GM19351 (cell line): ENCODE results near the gene LAMC1.

Source experiments
- ATAC-seq: cut with Tn5 transposase; IDR thresholded peaks from one replicate; pipeline ENCODE4 v1.9.1; 2021; ENCODE audit warnings: mild to moderate bottlenecking, moderate library complexity; ENCODE audit not compliant: unreplicated experiment

Gene LAMC1

DNA sequence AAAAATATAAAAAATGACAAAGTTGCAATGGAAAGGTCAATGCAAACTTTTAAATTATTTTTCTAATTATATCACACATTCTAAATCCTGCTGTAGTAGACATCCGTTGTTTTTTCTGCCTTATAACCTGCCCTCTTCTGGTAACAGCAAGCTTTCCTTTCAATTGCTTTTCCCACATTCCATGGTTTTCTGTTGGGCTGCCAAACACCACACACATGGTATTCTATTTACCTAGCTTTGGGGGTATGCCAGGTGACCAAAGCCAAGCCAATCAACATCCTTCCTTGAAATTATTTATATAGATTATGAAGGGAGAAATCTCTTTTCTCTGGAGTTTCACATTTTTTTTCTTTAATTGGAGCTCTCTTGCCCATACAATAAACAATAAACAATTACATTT is 3.4 kb upstream of the LAMC1 start:
- no peak for ATAC-seq

DNA sequence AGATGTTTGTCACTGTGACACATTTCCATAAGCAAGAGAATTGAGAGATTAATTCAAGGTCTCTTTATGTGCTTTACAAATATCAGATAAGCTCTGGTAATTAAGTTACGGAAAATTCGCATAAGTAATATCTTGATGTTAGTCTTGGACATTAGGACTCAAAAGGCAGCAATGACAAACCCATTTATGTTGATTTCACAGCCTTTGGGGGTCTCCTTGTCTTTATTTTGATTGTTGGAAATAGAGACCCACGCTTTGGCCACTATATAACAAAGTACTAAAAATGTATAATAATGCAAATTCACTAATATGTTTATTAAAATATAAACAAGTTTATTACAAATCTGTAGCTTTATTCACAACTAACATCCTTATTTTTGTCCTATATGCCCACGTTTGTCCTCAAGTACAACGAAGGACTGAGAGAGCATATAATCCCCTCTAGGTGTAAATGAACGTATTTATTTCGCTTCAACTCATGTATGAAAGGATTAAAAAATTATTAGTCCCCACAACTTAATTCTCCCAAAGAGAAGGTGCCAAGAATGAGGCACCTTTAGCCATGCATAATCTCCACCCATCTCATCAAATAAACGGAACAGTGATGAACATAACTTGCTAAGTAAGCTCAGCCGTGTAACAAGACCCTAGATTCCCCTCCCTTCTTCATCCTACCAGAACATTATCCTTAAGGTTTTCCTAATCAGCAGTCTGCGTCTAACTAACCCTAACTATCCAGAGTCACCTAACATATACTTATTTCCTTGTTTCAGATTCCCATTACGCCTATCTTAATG is 1.6 kb upstream of the LAMC1 start:
- ATAC-seq: no peak

DNA sequence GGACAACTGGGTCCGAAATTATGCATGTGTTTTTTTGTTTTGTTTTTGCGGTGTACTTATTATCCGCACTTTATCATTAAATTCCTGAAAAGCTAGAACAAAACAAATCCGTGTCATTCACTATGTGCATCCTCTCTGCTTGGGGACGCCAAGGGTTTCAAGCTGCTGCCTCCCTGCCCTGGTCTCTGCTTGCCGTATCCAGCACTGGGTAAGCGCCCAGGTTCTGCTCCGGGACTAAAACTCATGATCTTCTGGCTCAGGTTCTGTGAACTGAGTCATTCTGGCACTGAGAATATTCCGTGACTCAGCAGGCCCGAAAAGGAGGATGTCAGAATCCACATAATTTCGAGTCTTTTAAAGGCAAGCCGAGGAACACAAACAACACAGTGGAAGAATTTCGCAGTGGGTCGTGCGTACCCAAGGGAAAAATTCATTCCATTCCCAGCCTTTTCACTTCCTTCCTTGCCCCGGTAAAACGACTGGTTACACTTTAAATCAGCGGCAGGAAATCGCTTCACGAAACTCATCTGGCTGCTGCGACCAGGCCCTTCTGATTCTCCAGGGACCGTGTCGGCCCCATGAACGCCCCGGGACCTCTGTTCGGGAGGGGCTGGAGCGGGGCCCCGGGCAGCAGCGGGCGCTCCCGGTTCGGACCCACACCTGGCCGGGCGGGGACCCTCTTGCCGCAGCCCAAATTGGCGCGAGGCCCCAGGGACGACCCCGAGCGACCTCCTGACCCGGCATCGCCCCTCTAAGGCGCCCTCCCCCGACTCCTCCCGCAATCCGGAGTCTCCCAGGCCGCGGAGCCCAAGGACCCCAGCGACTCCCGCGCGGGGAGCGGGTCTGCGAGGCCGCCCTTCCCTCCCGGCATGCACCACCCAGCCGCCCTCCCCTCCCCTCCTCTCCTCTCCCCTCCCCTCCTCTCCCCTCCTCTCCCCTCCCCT is 746 bp upstream of the LAMC1 start:
- ATAC-seq: peak; percentile 28

DNA sequence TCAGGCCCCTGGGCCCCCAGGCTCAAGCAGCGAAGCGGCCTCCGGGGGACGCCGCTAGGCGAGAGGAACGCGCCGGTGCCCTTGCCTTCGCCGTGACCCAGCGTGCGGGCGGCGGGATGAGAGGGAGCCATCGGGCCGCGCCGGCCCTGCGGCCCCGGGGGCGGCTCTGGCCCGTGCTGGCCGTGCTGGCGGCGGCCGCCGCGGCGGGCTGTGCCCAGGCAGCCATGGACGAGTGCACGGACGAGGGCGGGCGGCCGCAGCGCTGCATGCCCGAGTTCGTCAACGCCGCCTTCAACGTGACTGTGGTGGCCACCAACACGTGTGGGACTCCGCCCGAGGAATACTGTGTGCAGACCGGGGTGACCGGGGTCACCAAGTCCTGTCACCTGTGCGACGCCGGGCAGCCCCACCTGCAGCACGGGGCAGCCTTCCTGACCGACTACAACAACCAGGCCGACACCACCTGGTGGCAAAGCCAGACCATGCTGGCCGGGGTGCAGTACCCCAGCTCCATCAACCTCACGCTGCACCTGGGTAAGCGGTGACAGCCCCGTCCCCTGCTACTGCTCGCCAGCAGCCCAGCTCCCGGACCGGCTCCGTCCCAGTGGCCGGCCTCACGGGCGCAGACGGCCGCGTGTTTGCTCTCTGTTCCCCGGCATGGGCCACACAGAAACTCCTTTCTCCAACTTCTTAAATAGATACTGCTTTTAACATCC is 539 bp downstream of the LAMC1 start:
- ATAC-seq: peak; percentile 70

DNA sequence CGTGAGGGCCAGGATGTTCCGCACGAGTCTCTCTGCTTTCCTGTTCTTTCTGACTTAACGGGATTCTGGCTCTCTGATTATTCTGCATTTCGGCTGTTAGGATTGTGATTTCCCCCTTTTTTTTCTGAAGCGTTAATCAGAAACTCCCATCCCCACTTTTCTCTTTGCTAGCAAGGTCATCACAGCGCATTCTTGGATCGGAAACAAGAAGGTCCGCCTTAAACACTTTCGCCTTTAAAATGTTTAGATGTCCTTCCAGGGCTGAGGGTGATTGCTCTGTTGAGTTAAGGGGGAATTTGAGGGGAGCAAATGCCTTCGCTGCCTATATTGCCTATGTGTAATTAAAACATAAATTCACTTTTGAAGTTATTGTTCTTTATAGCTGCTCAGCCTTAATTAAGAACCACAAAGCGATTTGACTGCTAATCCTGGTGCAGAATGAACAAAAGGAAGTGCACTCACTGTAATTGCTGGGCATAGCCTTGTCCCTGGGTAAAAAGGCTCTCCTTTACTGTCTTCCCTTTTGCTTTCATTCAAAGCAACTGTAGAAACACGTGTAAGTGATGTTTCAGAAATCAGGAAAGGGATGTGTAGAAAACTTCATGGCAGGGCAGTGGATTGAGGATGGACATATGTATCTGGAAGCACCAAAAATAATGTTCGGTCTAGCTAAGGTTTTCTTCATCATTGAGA is 1.2 kb downstream of the LAMC1 start:
- no peak for ATAC-seq

DNA sequence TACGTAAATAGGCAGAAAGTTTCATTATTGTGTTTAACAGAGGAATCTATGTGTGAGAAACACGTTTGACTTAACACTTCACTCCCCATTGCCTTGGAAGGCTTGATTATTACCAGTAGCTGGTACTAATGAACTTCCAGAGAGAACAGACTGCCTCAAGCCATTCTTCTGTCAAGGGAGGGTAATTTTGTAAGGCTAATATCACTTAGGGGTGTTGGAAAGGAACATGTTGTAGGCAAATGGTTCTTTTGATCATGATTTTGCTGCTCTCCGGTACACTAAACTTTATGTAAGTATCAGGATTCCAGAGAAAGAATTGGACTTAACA is 1.8 kb downstream of the LAMC1 start:
- no peak for ATAC-seq

DNA sequence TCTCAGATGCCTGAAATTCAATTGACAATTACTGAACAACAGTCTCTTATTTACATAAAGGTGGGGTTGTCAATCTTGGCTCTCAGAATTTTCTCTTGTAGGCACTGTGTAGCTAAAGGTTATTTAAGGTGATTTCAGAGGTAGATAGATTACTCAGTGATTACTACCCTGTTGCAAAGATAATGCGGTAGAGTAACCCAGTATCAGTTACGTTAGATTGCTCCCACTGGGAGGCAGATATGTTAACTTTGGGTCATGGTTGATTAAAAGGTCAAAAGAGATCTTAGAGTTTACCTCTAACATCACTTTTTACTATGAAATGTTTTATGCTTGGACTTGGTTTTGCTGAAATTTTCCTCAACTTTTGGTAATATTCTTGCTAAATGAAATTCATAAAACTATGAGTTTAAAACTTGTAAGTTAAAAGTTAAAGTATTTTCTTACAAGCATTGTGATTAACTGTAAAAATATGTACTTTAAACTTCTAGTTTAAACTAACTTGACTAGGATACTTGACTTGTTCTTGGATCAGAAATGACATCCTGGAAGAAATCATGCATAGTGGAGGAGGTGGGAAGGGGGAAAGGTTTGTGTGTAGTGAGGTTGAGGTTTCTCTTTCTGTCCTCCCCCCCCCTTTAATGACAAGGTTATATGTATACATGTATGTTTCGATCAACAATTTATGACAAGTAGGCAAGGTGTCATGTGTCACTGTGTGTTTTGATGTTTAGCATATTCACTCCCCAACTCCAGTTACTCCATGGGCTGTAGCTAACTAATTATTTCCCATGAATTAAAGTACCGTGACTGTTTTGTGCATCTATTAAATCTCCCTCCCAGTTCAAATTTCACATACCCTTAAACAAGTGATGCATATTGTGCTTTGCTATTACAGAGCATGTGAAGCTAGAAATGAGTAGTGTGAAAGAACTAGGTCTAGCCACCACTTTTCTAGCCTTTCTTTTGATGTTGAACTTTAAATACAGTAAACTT is 2.9 kb downstream of the LAMC1 start:
- ATAC-seq: no peak

DNA sequence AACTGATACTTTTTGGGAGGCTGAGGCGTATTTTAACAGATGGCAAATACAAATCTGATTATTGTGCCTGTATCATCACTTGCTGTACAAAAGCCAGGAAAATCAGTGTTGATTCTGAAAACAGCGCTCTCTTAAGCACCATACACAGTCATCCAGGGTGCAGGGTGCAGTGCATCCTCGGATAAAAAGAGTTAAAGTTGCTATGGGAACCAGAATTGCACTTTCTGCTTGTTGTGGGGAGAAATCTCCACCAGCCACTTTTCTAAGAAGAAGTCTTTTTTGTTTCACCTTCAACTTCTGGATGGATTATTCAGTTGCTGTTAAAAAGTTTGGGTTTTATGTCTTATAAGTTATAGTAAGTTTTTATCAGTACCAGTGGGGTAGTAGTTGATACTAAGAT is 3.8 kb downstream of the LAMC1 start:
- ATAC-seq: no peak

DNA sequence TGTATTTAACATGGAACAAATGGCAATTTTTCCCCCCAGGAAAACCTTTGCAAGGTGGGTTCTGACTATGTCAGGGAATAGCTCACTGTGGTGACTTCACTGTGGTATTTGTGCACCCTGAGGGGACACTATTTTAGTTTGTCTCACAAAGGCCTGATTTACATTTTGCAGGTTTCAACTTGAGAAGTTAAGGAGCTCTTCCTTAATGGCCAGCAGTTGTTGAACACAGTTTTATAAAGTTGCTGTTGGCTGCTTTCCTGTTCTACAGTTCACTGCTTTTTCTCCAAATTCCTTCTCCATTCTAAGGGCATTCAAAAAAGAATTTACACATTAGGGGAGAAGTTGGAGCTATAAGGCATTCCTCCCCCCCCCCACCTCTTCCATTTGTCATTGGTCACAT is 4.6 kb downstream of the LAMC1 start:
- ATAC-seq: no peak

DNA sequence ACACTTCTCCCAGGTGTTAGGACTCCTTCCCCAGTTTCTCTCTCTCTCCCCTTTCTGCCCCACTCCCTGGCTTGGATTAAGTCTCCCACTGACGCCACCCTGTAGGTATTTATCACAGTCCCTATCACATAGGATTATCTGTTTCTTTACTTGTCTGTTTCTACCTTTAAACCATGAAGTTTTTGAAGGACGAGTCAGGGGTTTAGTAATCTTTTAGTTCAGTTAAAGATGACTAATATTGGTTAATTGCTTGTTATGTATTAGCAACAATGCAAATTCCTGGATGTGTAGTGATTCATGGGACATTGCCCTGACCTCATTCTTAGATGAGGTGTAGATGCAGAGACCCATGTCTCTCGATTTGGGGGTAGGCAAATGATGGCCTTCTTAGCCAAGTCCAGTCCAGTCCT is 6.4 kb downstream of the LAMC1 start:
- ATAC-seq: no peak

DNA sequence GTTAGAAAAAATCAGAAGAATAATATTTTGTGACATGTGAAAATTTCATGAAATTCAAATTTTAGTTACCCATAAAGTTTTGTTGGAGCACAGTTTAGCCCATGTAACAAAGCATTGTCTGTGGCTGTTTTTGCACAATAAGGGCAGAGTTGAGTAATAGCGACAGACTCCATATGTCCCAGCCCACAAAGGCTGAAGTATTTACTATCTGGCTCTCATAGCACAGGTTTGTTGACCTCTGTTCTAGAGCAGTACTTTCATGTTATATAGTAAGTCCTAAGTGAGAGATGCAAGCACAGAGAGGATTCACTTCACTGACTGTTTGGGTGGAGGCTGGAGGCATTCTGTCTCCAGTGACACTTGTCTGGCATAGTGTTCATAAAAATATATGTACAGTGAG is 6.8 kb downstream of the LAMC1 start:
- ATAC-seq: no peak

DNA sequence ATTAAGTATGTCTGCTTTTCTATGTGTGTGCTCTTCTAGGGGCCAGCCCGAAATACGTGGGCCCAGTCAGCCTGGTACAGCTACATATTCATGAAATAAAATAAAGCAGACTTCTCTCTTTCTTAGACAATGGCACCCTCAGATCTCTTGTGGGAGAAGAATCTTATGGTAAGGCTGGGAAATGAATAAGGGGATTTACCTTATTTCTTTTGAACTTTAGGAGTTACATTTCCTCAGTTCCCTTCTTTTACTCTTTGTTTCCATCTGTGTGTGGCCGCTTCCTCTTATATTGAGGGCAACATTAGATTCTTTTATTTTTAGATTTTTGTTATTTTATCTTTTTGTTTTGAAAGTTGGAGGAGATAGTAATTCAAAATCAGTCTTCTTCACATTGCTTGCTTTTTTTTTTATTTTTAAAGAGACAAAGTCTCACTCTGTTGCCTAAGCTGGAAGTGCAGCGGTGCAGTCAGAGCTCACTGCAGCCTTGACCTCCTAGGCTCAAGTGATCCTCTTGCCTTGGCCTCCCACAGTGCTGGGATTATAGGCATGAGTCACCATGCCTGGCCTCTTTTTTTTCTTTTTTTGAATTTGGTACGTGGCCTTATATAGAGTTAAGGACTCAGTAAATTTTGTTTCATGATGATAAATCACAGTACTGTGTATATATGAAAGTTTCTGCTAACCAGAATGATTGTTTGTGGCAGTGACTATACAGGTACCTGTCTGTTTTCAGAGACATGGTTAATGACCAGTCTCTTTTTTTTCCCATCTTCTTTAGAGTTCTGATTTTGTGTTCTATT is 9.1 kb downstream of the LAMC1 start:
- no peak for ATAC-seq

DNA sequence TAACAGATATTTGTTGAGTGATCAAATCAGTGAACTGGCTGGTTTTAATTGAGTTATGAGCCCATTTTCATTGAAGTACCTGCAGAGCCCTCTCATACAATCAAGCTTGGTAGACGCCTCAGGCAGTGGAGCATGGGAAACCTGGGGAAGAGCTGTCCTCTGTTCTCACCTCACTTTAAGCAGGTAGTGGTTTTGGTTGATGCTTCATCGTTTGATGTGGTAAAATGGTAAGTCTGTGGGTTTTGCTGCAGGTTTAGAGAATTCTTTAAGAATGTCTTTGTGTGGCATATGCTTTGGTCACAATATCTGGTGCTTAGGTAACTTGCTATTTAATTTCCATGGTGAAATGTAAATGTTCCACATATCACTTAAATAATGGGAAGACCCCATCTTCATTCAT is 10.0 kb downstream of the LAMC1 start:
- no peak for ATAC-seq

DNA sequence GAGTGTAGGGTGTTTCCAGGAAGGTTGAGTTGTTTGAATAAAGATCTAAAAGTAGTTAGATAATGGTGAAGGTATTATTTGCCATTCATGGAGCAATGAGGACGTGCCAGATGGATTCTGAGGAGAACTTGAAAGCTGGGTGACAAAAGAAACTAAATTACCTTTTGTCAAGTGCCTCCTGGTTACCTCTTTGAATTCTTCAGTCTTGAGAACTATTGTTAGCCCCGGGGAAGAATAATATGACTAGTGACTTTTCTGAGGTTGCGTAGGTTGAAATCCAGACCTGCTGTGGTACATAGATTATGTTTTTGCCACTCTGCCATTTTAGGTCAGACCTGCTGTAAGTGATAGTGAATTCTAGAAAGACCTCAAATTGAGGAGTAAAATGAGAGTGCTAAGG is 11.5 kb downstream of the LAMC1 start:
- no peak for ATAC-seq

DNA sequence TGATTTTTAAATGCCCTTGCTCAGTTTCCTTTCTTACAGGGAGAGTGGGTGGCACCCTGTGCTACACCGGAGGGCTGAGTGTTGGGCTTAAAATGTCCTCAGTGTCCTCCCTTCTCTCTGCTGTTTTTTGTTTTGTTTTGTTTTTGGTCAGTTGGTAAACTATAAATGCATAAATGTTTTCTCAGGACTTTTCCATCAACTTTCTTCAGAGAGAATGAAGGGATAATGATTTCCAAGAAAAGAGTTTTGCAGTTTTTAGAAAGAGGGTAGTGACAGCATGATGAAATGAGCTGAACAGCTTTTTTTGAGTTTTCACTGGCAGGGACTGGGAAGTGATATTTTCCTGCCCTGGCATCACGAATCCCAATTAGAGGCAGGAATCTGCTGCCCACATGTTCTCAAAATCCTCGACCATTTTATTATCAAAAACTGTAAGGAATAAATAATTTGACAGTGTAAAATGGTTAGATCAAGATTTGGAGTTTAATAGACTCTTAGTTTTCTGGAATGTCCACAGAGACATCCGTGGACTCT is 15.2 kb downstream of the LAMC1 start:
- ATAC-seq: no peak

DNA sequence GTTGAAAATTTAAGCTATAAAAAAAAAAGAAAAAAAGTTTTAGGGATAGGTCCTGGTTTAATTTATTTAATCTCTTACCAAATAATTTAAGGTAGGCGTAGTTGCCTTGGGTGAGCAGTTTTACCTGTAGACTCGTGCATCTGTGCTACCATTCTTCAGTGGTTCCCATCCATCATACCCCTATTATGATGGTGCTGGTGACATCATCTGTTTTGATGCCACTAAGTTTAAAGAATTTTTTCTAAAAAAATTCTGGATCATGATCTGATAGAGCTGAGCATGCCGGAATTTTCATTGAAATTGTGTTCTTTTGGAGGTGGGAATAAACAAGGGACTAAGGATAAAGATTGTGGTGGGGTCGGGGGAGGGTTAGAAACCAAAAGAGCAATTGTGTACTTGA is 15.7 kb downstream of the LAMC1 start:
- no peak for ATAC-seq

DNA sequence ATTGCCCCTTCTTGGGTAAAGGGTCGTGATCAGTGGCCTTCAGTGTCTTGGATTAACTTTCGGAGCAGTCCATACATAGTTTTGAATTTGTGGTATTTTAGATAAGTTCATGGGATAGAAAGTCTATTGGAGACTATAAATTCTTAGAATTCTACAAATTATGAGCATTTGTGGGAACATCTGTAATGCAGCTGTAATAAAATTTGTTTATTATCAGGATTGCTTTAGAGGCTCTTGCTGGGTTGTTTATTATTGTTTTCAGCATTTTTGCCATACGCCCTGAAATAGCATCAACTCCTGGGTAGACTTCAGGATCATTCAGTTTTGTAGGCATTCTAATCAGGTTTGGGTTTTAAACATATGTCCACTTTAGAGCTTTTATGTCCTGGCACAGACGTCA is 16.1 kb downstream of the LAMC1 start:
- ATAC-seq: no peak

DNA sequence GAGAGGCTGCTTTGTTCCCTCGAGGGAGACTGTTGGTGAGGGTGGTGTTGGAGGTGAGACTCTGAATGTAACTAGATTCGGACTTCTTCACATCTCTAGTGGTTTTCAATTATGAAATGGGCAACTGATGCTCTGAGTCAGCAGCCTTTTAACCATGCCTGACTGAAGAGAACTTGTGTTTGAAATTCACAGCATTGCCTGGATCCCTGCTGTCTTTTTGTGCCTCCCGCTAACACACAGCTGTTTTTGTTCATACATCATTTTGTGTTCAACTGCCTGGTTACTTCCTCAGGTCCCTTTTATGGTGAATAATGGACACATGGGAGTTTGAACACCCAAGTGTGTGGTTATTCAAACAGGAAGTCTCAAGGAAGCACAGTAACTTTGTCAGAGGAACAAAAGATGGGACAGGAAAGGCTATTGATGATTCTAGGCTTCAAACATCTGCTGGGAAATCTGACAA is 16.8 kb downstream of the LAMC1 start:
- no peak for ATAC-seq

DNA sequence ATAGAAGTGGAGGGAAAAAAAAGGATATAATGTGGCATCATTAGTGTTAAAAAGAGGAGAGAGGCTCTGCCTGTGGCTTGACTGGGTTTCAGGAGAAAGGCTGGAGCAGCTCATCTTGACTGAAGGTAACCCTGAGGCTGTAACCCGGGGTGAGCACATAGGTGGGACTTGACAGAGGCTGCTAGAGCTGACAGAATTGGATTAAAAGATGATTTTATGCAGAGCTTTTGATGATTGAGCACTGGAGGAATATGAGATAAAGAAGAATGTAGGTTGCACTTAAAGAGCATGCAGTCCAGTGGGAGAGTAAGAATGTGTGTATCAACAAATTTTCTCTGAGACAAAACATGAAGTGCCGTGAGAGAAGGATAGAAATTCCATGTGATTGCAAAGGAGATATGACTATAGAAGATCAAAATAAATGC is 17.3 kb downstream of the LAMC1 start:
- no peak for ATAC-seq
